HG03520 (cell line): ENCODE data around the gene CCDC180.
A peak's percentile ranks its signal among the peaks of the same experiment; 100 is the strongest.
"Not testable (repeated sequence)": the region's sequence is repeated elsewhere in the genome, so short reads cannot be mapped to it uniquely, and the experiment has no call there.

Experiments
- ATAC-seq: cut with Tn5 transposase; IDR thresholded peaks from one replicate; pipeline ENCODE4 v1.9.1; 2021; ENCODE audit warnings: mild to moderate bottlenecking, moderate library complexity; ENCODE audit not compliant: unreplicated experiment

The CCDC180 gene

GRCh38 chr9:97307500-97308163 is at the start of gene CCDC180:
CCDC180 (plus strand) TSS chr9:97307659; CDS start chr9:97308064, 405 bp downstream.
- no peak for ATAC-seq

GRCh38 chr9:97259834-97260514 is 47.5 kb upstream of the CCDC180 start:
- ATAC-seq: not testable (repeated sequence)

DNA sequence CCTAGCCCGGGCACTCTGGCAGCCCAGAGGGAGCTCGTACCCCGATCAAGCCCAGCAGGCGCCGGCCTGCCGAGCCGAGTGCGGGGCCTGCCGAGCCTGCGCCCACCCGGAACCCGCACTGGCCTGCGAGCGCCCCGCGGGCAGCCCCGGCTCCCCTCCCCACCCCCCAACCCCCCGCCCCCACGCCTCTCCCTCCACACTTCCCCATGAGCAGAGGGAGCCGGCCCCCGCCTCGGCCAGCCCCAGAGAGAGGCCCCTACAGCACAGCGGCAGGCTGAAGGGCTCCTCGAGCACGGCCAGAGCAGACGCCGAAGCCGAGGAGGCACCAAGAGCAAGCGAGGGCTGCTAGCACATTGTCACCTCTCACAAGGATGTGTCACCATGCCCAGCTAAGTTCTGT is 36.2 kb upstream of the CCDC180 start:
- ATAC-seq: no peak

- ATAC-seq: no peak
Measured at GRCh38 chr9:97272072-97272471, 35.4 kb upstream of the CCDC180 start.

DNA sequence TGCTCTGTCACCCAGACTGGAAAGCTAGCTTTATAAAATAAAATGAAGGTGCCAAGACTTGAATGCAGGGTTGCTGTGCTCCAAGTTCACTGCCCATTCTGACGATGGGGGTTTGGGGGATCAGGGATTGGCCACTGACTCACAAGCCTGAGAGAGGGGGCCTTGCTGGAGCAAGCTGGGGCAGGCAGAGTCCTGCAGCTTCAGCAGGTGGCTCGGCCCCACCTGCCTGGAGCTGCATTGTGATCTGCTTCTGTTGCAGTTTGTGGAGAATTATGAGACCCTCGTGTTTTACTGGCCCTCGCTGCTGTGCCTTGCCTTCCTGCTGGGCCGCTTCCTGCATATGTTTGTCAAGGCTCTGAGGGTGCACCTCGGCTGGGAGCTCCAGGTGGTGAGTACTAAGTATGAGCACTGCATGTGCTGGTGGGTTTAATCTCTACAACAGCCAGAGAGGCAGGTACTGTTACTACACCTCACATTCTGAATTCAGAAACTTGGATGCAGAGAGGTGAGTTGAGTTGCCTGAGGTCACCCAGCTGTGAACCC is 31.1 kb upstream of the CCDC180 start:
- ATAC-seq: no peak

DNA sequence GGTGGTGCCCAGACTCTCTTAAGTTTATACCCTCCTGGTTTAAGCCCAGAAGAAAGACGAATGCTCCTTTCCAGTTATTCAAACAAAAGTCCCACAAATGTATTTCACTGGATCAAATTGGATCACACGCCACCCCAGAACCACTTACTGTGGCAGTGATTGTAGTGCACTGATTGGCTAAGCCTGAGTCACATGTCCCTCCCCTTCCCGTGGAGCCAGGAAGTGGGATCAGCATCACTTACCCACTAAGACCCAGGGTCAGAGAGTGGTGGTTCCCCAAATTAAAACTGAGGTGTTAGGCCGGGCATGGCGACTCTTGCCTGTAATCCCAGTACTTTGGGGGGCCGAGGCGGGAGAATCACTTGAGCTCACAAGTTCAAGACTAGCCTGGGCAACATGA is 29.5 kb upstream of the CCDC180 start:
- no peak for ATAC-seq

GRCh38 chr9:97280755-97281330 is 26.6 kb upstream of the CCDC180 start:
- no peak for ATAC-seq

DNA sequence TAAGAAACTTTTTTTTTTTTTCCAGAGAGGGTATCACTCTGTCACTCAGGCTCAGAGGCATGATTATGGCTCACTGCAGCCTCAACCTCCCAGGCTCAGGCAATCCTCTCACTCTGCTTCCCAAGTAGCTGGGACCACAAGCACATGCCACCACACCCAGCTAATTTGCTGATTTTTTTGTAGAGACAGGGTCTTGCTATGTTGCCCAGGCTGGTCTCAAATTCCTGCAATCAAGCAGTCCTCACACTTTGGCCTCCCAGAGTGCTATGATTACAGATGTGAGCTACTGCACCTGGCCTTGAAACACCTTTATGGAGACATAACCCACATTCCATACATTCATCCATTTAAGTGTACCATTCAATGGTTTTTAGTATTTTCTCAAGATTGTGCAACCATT is 23.7 kb upstream of the CCDC180 start:
- ATAC-seq: no peak

- no peak for ATAC-seq
Measured at GRCh38 chr9:97284798-97285197, 22.7 kb upstream of the CCDC180 start.

DNA sequence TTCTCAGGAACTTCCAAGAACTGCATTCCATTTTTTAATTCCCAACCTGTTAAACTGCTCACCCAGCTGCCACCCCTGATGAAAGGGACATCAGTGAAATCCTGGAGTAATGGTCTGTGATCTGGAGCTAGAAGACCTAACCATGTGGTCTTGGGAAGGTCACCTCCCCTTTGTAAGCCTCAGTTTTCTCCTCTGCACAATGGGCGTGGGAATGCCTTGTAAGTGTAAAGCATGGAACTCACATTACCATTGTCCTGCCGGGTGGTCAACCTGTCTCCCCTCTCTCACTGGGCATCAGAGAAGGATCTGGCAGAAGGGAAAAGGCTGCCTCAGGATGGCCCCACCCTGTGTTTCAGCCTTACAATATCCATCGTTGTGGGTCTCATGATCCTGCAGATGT is 15.3 kb upstream of the CCDC180 start:
- ATAC-seq: no peak

DNA sequence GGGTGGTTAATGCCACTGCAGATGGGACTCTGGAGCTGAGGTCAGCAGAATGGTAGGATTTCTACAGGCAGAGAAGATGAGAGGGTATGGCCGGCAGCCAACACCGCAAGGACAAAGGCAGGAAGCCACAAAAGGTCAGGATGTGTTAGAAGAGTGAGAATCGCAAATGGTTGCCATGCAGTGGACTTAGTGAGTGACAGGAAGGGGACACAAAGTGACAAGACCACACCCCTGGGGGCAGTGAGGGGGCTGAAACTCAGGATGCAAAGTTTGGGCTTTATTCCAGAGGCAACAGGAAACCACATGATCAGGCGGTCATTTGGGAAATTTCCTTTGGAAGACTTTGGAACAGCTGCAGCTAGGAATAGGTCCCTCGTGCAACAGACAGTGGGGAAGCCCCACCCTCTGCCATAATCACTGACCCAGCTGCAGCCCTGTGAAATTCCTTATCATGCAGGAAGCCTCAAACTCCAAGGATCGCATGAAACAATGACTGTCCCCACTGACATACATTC is 14.2 kb upstream of the CCDC180 start:
- ATAC-seq: no peak

DNA sequence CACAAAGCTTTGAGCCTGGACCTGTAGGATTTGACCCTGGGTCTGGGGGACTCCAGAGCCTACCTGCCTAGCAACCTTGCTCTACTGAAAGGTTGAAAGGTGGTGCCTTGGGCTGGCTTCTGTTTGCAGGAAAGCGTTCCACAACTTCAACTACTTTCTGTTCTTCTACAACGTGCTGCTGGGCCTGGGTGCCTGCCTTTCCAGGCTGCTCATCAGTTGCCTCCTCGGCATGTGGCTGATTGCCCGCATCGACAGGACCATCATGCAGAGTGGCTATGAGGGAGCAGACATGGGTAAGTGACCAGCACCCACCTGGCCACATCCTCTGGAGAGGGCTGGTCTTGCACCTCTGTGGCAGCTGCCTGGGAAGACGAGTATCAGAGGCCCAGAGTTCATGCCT is 13.6 kb upstream of the CCDC180 start:
- no peak for ATAC-seq

- no peak for ATAC-seq
Measured at GRCh38 chr9:97297889-97298288, 9.6 kb upstream of the CCDC180 start.

- peak; percentile 75 for ATAC-seq
Measured at GRCh38 chr9:97299809-97300414, 7.5 kb upstream of the CCDC180 start.

DNA sequence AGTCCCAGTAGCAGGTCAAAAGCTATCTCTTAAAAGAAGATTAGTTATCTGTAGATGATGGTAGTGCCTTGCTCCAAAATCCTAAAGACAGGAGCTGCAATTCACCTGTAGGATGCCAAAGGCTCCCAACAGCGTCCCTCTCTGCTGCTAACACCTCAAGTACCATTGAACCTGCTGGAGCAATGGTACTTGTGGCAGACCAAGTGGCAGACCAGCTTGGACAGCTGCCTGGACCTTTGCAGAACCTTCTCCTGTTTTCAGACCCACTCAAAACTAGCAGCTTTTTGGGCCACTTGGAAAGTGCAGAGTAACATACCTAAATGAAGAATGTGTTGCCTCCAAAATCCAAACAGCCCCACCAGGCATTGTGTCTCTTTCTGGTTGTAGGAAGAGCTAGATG is 6.9 kb upstream of the CCDC180 start:
- no peak for ATAC-seq

DNA sequence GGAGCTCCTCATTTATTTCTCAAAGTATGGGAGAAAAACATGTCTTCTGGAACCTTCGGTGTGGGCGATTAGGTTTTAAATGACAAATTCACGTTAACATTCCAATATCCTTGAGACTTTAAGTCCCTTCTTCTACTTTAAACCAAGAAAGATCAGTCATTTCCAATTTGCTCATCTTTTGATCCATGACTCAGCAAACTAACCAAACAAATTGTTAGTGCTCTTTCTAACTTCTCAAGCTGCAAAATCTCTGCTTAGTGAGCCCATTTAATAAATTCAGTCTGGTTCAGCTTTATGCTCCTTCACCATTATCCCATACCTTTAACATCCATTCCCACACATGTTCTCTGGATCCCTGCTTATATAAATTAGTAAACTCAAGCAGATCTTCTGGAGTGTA is 5.5 kb upstream of the CCDC180 start:
- ATAC-seq: no peak

- no peak for ATAC-seq
Measured at GRCh38 chr9:97304586-97304985, 2.9 kb upstream of the CCDC180 start.

DNA sequence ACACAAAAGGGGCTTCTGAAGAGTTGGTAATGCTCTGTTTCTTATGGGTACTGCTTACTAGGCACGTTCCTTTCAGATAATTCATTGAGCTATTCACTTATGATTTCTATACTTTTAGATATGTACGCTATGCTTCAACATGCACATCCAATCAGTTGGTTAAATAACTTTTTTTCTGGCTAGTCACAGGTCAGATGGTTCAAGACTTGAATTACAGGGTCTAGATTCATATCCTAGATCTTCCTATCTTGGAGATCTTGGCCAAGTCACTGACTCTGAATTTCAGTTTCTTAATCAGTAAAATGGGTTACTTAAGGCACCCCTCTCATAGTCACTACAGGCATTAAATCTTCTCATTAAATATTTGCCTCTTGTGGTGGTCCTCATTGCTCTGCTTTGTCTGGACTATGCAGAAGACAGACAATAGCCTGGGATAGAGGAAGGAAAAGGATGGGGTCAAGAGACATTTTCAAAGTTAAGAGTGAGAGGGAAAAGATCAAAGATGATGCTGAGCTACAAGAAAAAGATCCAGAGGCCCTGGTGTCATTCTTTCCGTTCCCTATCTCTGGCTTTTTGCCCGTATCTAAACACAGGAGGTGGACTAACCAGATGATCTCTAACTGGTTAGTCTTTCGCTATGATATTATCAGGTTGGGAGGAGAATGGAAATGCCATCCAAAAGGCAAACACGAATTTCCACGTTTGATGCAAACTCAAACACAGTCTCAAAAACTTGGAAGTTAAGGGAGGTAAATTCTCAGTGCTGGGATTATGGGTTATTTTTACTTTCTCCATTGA is 1.8 kb upstream of the CCDC180 start:
- ATAC-seq: no peak

- ATAC-seq: no peak
Measured at GRCh38 chr9:97307091-97307490, 368 bp upstream of the CCDC180 start.

GRCh38 chr9:97309260-97309659 is 1.8 kb downstream of the CCDC180 start:
- ATAC-seq: no peak

- ATAC-seq: no peak
Measured at GRCh38 chr9:97310023-97310422, 2.6 kb downstream of the CCDC180 start.
